Motor neuron (in vitro differentiated cells): ENCODE data around the gene KAT7. TPM values are rescaled to one million over a fixed set of nuclear protein-coding genes. Genes with fewer than 3 reads are reported as not detected.
"Not testable (repeated sequence)": the region's sequence is repeated elsewhere in the genome, so short reads cannot be mapped to it uniquely, and the experiment has no call there.

ENCODE experiments used
- ATAC-seq, 8 experiments: fragments of 200-7000 bp; cut with Tn5 transposase; replicated peaks in 6 of 8; 2 replicates each; pipeline ENCODE4 v1.8.0; 2021; ENCODE audit warnings: mild to moderate bottlenecking in 8 of 8, moderate library complexity in 8 of 8
- H3K27ac ChIP-seq, 2 donors: fragments of 250-450 bp; sonication (Bioruptor Pico); 2 replicates each; pipeline ENCODE4 v1.9.0; 2021; ENCODE audit warnings: antibody characterized with exemption in 2 of 2, mild to moderate bottlenecking in 2 of 2, moderate library complexity in 1 of 2
- H3K4me1 ChIP-seq, 2 donors: fragments of 250-450 bp; sonication (Bioruptor Pico); replicated peaks in 1 of 2; 2 replicates each; pipeline ENCODE4 v1.6.1; 2021; ENCODE audit warnings: antibody characterized with exemption in 2 of 2, mild to moderate bottlenecking in 2 of 2, moderate library complexity in 1 of 2
- H3K4me3 ChIP-seq, 5 donors: fragments of 250-450 bp; sonication (Bioruptor Pico); 2 replicates each; pipeline ENCODE4 v1.9.0; 2021; ENCODE audit warnings: antibody characterized with exemption in 5 of 5, mild to moderate bottlenecking in 5 of 5, moderate library complexity in 4 of 5
- WGBS, 10 experiments: fragments of 450-650 bp; shearing (Covaris generic); methylation state at CpG; one replicate each; pipeline ENCODE4 v1.0.0; 2022; 5-methylcytosine and 5-hydroxymethylcytosine counted together
- in situ Hi-C, 9 experiments: fragments of 400-800 bp; cut with MboI; loops; one replicate each; pipeline ENCODE4 v1.15.0; 2021; ENCODE audit warnings: low sequenced_read_pairs in 9 of 9, low pct_unique_long_range_greater_than_20kb in 2 of 9; ENCODE audit not compliant: unreplicated experiment in 9 of 9
- total RNA-seq, 8 experiments: library from RNA; unstranded; fragments of 300-600 nt; gene quantifications; 2 replicates each; pipeline versions ENCODE4 v1.2.3 to v1.2.4, GENCODE V29; 2022

The KAT7 gene
- total RNA-seq, 8 experiments from 2014 or later: 18.2 to 45.5 (median 33.7) TPM

DNA sequence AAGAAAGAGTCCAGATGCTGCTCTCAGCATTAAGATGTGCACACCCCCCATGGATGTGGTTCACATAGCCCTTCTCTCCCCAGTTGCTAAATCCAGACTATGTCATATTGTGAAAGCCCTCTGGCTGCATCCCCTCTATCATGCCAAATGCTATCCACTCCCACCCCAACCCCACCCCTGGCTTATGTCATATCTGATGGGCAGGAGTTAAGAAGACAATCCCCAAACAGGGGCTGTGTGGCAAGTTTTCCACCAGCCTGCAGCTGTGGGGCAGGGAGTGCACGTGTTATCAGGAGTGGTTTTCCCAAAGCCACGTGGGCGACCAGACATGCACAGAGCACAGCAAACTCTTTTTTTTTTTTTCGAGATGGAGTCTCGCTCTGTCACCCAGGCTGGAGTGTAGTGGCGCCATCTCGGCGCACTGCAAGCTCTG, 34.5 kb upstream of the KAT7 start:
- Histone ChIP-seq H3K27ac (no peak overlapping the region), H3K4me3 (no peak overlapping the region), H3K4me1 (no peaks in the 10 kb centered on the region)
- peak in 3 of 8 experiments; percentile 11 to 80 (median 54) for ATAC-seq
- WGBS, 10 experiments: 100% methylated on average over 1 to 4 of the region's 8 CpGs; no CpG with 5 or more reads in 7 of the 10 experiments
- in situ Hi-C loops: no loop called here

GRCh38 chr17:49755663-49756283, 32.7 kb upstream of the KAT7 start:
- WGBS, 10 experiments: 0 to 100% (median 72%) methylated on average over 1 to 4 of the region's 4 CpGs; no CpG with 5 or more reads in 1 of the 10 experiments
- H3K27ac ChIP-seq: no peak overlapping the region

GRCh38 chr17:49756323-49757150, 31.9 kb upstream of the KAT7 start:
- no peak overlapping the region for H3K4me3 ChIP-seq
- no peak overlapping the region for H3K27ac ChIP-seq
- 51 to 87% (median 70%) methylated on average over 2 to 8 of the region's 9 CpGs; no CpG with 5 or more reads in 3 of the 10 experiments for WGBS, 10 experiments
- in situ Hi-C loops: no loop called here
- H3K4me1 ChIP-seq: peaks cover 0 to 2% of the 10 kb centered on the region in 2 donors
- ATAC-seq: no peak

More at GRCh38 chr17:49755663-49756283, 32.7 kb upstream of the KAT7 start:
- Histone ChIP-seq H3K4me3 (no peak overlapping the region), H3K4me1 (no peaks in the 10 kb centered on the region)
- in situ Hi-C loops: no loop called here
- ATAC-seq: no peak

DNA sequence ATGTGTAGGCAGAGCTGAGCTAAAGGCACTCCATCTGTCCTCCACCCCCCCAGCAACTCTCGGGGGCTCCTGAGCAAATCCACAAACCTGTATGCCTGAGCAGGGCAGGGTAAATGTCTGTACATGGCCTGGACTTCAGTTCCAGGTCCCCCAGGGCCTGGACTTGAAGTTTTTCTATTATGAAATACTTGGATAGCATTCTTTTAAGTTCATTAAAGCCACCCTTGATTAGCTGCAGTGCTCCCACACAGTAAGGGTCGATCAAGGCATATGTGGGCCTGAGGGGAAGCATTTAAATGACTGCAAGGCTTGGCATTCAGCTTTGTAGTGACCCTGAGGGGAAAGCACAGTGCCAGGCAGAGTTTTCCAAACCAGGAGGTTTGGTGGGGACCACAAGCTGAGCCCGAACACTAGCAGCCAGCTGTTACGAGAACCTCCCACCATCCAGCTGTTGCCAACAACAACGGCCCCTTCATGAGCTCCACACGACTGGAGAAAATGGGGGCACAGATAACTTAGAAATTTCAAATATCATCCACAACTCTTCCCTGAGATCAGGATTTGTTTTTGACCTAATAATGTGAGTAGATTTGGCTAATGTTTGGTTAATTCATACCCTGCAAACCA, 31.2 kb upstream of the KAT7 start:
- in situ Hi-C loops: no loop called here
- Histone ChIP-seq H3K4me1 (peaks cover 0 to 2% of the 10 kb centered on the region in 2 donors), H3K27ac (no peak overlapping the region), H3K4me3 (no peak overlapping the region)
- ATAC-seq: no peak
- 71 to 92% (median 82%) methylated on average over 1 to 3 of the region's 6 CpGs; no CpG with 5 or more reads in 6 of the 10 experiments for WGBS, 10 experiments

GRCh38 chr17:49758464-49759010, 29.9 kb upstream of the KAT7 start:
- peak in 2 of 8 experiments; percentile 60 to 61 for ATAC-seq
- WGBS, 10 experiments: 0 to 100% (median 93%) methylated on average over 1 to 8 of the region's 8 CpGs; no CpG with 5 or more reads in 1 of the 10 experiments
- H3K4me3 ChIP-seq, H3K27ac ChIP-seq, H3K4me1 ChIP-seq, in situ Hi-C loops: not testable (repeated sequence)

- no peak for ATAC-seq
- in situ Hi-C loops: no loop called here
- H3K4me3 ChIP-seq: no peak overlapping the region
- H3K27ac ChIP-seq: no peak overlapping the region
- WGBS, 10 experiments: 33 to 100% (median 89%) methylated on average over 1 to 2 of the region's 3 CpGs; no CpG with 5 or more reads in 5 of the 10 experiments
- peaks cover 2 to 7% of the 10 kb centered on the region in 2 donors for H3K4me1 ChIP-seq
Observed at GRCh38 chr17:49759203-49759602, 29.3 kb upstream of the KAT7 start.

- in situ Hi-C loops: no loop called here
- 40 to 100% (median 83%) methylated on average over 1 of the region's 1 CpG; no CpG with 5 or more reads in 1 of the 10 experiments for WGBS, 10 experiments
- Histone ChIP-seq H3K4me3 (no peak overlapping the region), H3K27ac (no peak overlapping the region), H3K4me1 (peaks cover 2 to 10% of the 10 kb centered on the region in 2 donors)
- no peak for ATAC-seq
Observed at GRCh38 chr17:49760296-49760695, 28.2 kb upstream of the KAT7 start.

DNA sequence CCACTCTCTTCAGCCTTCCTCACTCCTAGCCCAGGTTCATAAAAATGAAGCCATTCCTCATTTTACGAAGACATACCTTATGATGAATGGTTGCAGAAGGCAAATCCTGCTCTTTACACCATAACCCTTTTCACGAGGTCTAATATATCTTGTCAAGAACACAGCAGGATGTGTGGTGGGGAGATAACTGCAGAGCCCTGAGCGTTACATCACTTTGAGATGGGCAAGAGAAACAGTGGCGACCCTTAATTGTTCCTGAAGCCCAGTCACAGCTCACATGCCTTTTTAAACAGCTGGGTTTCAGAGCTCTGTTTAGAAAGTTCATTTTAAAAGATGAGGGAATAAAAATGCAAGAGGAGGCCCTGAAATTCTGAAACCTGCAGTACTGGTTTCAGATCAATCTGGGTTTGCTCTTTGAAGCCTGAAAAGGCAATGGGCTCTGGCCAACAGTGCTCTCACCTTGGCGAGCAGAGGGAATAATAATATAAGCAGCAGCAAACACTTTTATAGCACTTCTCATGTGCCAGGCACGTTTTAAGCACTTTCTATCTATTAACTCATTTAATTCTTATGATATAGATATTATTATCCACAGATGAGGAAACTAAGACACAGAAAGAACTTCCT, 27.4 kb upstream of the KAT7 start:
- ATAC-seq: no peak
- in situ Hi-C loops: no loop called here
- Histone ChIP-seq H3K27ac (no peak overlapping the region), H3K4me3 (no peak overlapping the region), H3K4me1 (peaks cover 2 to 10% of the 10 kb centered on the region in 2 donors)
- whole genome bisulfite sequencing, 10 experiments: 44 to 100% (median 50%) methylated on average over 1 to 6 of the region's 6 CpGs; no CpG with 5 or more reads in 1 of the 10 experiments

- Histone ChIP-seq H3K27ac (no peak overlapping the region), H3K4me3 (peak overlapping the region in 3 of 5 donors; percentile 59 to 65 (median 64)), H3K4me1 (peaks cover 2 to 10% of the 10 kb centered on the region in 2 donors)
- WGBS, 10 experiments: 9 to 92% (median 66%) methylated on average over 1 to 6 of the region's 6 CpGs; no CpG with 5 or more reads in 2 of the 10 experiments
- in situ Hi-C loops: no loop called here
- ATAC-seq: no peak
Observed at GRCh38 chr17:49762151-49762941, 26.1 kb upstream of the KAT7 start.

DNA sequence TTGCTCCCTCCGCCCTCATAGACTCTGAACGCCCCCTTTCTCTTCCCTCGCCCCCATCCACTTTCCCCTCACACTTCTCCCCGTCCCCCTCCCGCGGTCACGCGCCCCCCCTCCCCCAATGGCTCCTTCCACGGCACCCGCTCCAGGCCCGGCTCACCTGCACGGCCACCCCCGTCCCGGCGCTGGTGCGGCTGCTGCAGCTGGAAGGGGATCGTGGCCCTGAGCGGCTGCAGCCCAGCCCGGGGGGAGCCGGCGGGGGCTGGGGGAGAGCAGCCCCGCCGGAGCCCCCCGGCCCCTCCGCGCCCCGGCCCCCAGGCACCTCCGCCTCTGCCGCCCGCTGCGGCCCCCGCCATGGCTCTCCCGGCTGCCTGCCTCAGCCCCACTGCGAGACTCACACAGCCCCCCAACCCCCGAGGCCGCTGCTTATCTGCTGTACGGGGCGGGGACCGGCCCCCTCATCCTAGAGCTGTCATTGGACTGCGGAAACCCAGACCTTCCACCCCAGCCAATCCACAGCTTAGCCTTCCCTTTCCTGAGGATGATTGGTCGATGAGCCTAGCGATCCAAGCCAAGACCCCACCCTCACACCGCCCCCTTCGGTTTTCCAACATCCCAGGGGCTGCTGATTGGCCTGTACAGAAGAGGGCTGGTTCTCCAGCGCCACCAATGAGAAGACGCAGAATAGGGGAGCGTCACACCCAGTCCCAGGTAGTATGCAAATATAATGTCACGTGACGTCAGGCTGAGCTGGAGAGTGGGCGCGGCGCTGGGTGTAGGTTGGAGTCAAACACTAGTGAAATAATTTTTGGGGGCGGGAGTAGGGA, 24.5 kb upstream of the KAT7 start, which contains the start of gene FAM117A:
Gene FAM117A (minus strand): TSS at position 397 of the 824 bp plus-strand sequence. CDS start 44 bp downstream, at position 353.
- peak within 1 kb of the TSS; percentile 55 to 65 (median 59) for H3K4me3 ChIP-seq
- peaks cover 2 to 10% of the 10 kb centered on the region in 2 donors for H3K4me1 ChIP-seq
- 0 to 11% (median 0%) methylated on average over 1 to 11 of the region's 53 CpGs; no CpG with 5 or more reads in 2 of the 10 experiments for WGBS, 10 experiments
- peak within 1 kb of the TSS in 1 of 2 donors; percentile 43 for H3K27ac ChIP-seq
- peak; percentile 94 to 97 (median 96) for ATAC-seq
- in situ Hi-C loops: no loop called here

- WGBS, 10 experiments: 7 to 48% (median 14%) methylated on average over 3 to 8 of the region's 8 CpGs
- H3K4me3 ChIP-seq: peak overlapping the region; percentile 13 to 64 (median 17)
- ATAC-seq: no peak
- H3K27ac ChIP-seq: no peak overlapping the region
- peaks cover 2 to 10% of the 10 kb centered on the region in 2 donors for H3K4me1 ChIP-seq
- in situ Hi-C loops: no loop called here
Observed at GRCh38 chr17:49764559-49765180, 23.8 kb upstream of the KAT7 start.
